ENCODE measurements around the gene CD226.
"Not testable (repeated sequence)": the region's sequence is repeated elsewhere in the genome, so short reads cannot be mapped to it uniquely, and the experiment has no call there.

CD226 gene

GRCh38 chr18:69887256-69887655 lies 60.4 kb downstream of the CD226 start:
- no peaks in the 10 kb centered on the region for H3K27me3 ChIP-seq (ENCODE audit: insufficient read depth, insufficient read length)
- H3K4me1 ChIP-seq (ENCODE audit: insufficient read depth, insufficient read length), result no peaks in the 10 kb centered on the region
- no peaks in the 10 kb centered on the region for H3K36me3 ChIP-seq (ENCODE audit: insufficient read depth, insufficient read length, low read length)
- H3K9me3 ChIP-seq (ENCODE audit: insufficient read depth, low read length), result no peaks in the 10 kb centered on the region
- H3K4me3 ChIP-seq (ENCODE audit: insufficient read length, low read depth), result no peak overlapping the region
- TF ChIP-seq ZNF274 (IDR thresholded peaks at IDR 0.05; ENCODE audit: low read depth, low read length), result no peak
- no peak for DNase-seq (ENCODE audit: low read depth, low spot score)
- H3K9ac ChIP-seq (ENCODE audit: insufficient read length, low read depth), result no peak overlapping the region

- Histone ChIP-seq H3K27me3 (ENCODE audit: insufficient read depth, insufficient read length) (no peaks in the 10 kb centered on the region), H3K36me3 (ENCODE audit: insufficient read depth, insufficient read length, low read length) (no peaks in the 10 kb centered on the region), H3K9me3 (ENCODE audit: insufficient read depth, low read length) (no peaks in the 10 kb centered on the region), H3K4me3 (ENCODE audit: insufficient read length, low read depth) (no peak overlapping the region), H3K4me1 (ENCODE audit: insufficient read depth, insufficient read length) (no peaks in the 10 kb centered on the region), H3K9ac (ENCODE audit: insufficient read length, low read depth) (no peak overlapping the region)
- no peak for DNase-seq (ENCODE audit: low read depth, low spot score)
- TF ChIP-seq ZNF274 (IDR thresholded peaks at IDR 0.05; ENCODE audit: low read depth, low read length) (no peak), SUZ12 (IDR thresholded peaks at IDR 0.05; ENCODE audit: extremely low read depth, insufficient read depth, insufficient read length) (no peak), YY1 (IDR thresholded peaks at IDR 0.05; ENCODE audit: insufficient read depth, insufficient read length) (no peak)
Measured at GRCh38 chr18:69885841-69886531, 61.7 kb downstream of the CD226 start.

- H3K27me3 ChIP-seq (ENCODE audit: insufficient read depth, insufficient read length), result no peaks in the 10 kb centered on the region
- DNase-seq (ENCODE audit: low read depth, low spot score), result no peak
- H3K9me3 ChIP-seq (ENCODE audit: insufficient read depth, low read length), result no peaks in the 10 kb centered on the region
- no peak for TF ChIP-seq ZNF274 (IDR thresholded peaks at IDR 0.05; ENCODE audit: low read depth, low read length)
- no peaks in the 10 kb centered on the region for H3K36me3 ChIP-seq (ENCODE audit: insufficient read depth, insufficient read length, low read length)
- H3K4me1 ChIP-seq (ENCODE audit: insufficient read depth, insufficient read length), result no peaks in the 10 kb centered on the region
- no peak overlapping the region for H3K9ac ChIP-seq (ENCODE audit: insufficient read length, low read depth)
- no peak overlapping the region for H3K4me3 ChIP-seq (ENCODE audit: insufficient read length, low read depth)
Measured at GRCh38 chr18:69885355-69885754, 62.3 kb downstream of the CD226 start.

GRCh38 chr18:69883781-69884180 lies 63.9 kb downstream of the CD226 start:
- TF ChIP-seq SUZ12 (IDR thresholded peaks at IDR 0.05; ENCODE audit: extremely low read depth, insufficient read depth, insufficient read length), result no peak
- no peak for TF ChIP-seq ZNF274 (IDR thresholded peaks at IDR 0.05; ENCODE audit: low read depth, low read length)
- no peak for TF ChIP-seq YY1 (IDR thresholded peaks at IDR 0.05; ENCODE audit: insufficient read depth, insufficient read length)
- H3K9me3 ChIP-seq (ENCODE audit: insufficient read depth, low read length), result no peaks in the 10 kb centered on the region
- no peak overlapping the region for H3K4me3 ChIP-seq (ENCODE audit: insufficient read length, low read depth)
- DNase-seq (ENCODE audit: low read depth, low spot score), result no peak
- H3K27me3 ChIP-seq (ENCODE audit: insufficient read depth, insufficient read length), result no peaks in the 10 kb centered on the region
- H3K9ac ChIP-seq (ENCODE audit: insufficient read length, low read depth), result no peak overlapping the region
- H3K36me3 ChIP-seq (ENCODE audit: insufficient read depth, insufficient read length, low read length), result no peaks in the 10 kb centered on the region
- no peaks in the 10 kb centered on the region for H3K4me1 ChIP-seq (ENCODE audit: insufficient read depth, insufficient read length)

GRCh38 chr18:69882965-69883668 lies 64.6 kb downstream of the CD226 start:
- peaks cover 6% of the 10 kb centered on the region; the same call in 1 of the 2 replicates for H3K9me3 ChIP-seq (ENCODE audit: insufficient read depth, low read length)
- H3K36me3 ChIP-seq (ENCODE audit: insufficient read depth, insufficient read length, low read length), result no peaks in the 10 kb centered on the region
- no peak overlapping the region for H3K4me3 ChIP-seq (ENCODE audit: insufficient read length, low read depth)
- H3K4me1 ChIP-seq (ENCODE audit: insufficient read depth, insufficient read length), result no peaks in the 10 kb centered on the region
- H3K9ac ChIP-seq (ENCODE audit: insufficient read length, low read depth), result no peak overlapping the region
- TF ChIP-seq SUZ12 (IDR thresholded peaks at IDR 0.05; ENCODE audit: extremely low read depth, insufficient read depth, insufficient read length), result no peak
- no peak for TF ChIP-seq YY1 (IDR thresholded peaks at IDR 0.05; ENCODE audit: insufficient read depth, insufficient read length)
- TF ChIP-seq ZNF274 (IDR thresholded peaks at IDR 0.05; ENCODE audit: low read depth, low read length), result no peak
- no peak for DNase-seq (ENCODE audit: low read depth, low spot score)
- no peaks in the 10 kb centered on the region for H3K27me3 ChIP-seq (ENCODE audit: insufficient read depth, insufficient read length)

GRCh38 chr18:69880083-69880482 lies 67.6 kb downstream of the CD226 start:
- Histone ChIP-seq H3K27me3 (ENCODE audit: insufficient read depth, insufficient read length) (no peaks in the 10 kb centered on the region), H3K9me3 (ENCODE audit: insufficient read depth, low read length) (peaks cover 6% of the 10 kb centered on the region; the same call in 1 of the 2 replicates), H3K36me3 (ENCODE audit: insufficient read depth, insufficient read length, low read length) (no peaks in the 10 kb centered on the region), H3K4me1 (ENCODE audit: insufficient read depth, insufficient read length) (no peaks in the 10 kb centered on the region), H3K9ac (ENCODE audit: insufficient read length, low read depth) (no peak overlapping the region), H3K4me3 (ENCODE audit: insufficient read length, low read depth) (no peak overlapping the region)
- TF ChIP-seq YY1 (IDR thresholded peaks at IDR 0.05; ENCODE audit: insufficient read depth, insufficient read length) (no peak), SUZ12 (IDR thresholded peaks at IDR 0.05; ENCODE audit: extremely low read depth, insufficient read depth, insufficient read length) (no peak), ZNF274 (IDR thresholded peaks at IDR 0.05; ENCODE audit: low read depth, low read length) (no peak)
- no peak for DNase-seq (ENCODE audit: low read depth, low spot score)

GRCh38 chr18:69879051-69879450 lies 68.6 kb downstream of the CD226 start:
- H3K4me1 ChIP-seq (ENCODE audit: insufficient read depth, insufficient read length); H3K27me3 ChIP-seq (ENCODE audit: insufficient read depth, insufficient read length); H3K9me3 ChIP-seq (ENCODE audit: insufficient read depth, low read length); H3K9ac ChIP-seq (ENCODE audit: insufficient read length, low read depth); H3K4me3 ChIP-seq (ENCODE audit: insufficient read length, low read depth); H3K36me3 ChIP-seq (ENCODE audit: insufficient read depth, insufficient read length, low read length): not testable (repeated sequence)
- DNase-seq (ENCODE audit: low read depth, low spot score), result peak; percentile 6
